Measurements from ENCODE around the gene RAC2. TPM values are rescaled to one million over a fixed set of nuclear protein-coding genes. Genes with fewer than 3 reads are reported as not detected.

The RAC2 gene
- total and polyA plus RNA-seq, 11 donors: 1.3 to 60.5 (median 3.8) TPM

- ATAC-seq: no peak
- H3K27me3 ChIP-seq: peaks cover 0 to 11% (median 3%) of the 10 kb centered on the region in 9 donors
- no peak overlapping the region for H3K4me3 ChIP-seq
- TF ChIP-seq CTCF (IDR thresholded peaks at IDR 0.05): no peak
- no peak for TF ChIP-seq POLR2A (IDR thresholded peaks at IDR 0.05)
- peaks cover 0 to 3% (median 0%) of the 10 kb centered on the region in 12 donors for H3K9me3 ChIP-seq
- H3K4me1 ChIP-seq: peaks cover 0 to 67% (median 0%) of the 10 kb centered on the region in 12 donors
- intact Hi-C loops (cut with DNase I): no loop called here
- peak overlapping the region in 1 of 12 donors; percentile 76 for H3K27ac ChIP-seq
- no peak for DNase-seq
- H3K36me3 ChIP-seq: peaks cover 0 to 28% (median 0%) of the 10 kb centered on the region in 9 donors
- 68 to 73% (median 72%) methylated on average over 3 of the region's 3 CpGs for WGBS, 4 donors
These were observed 20.0 kb downstream of the RAC2 start for GRCh38 chr22:37223965-37224551.

GRCh38 chr22:37222440-37222971 is 21.6 kb downstream of the RAC2 start:
- Histone ChIP-seq H3K27ac (peak overlapping the region in 1 of 12 donors; percentile 81), H3K27me3 (peaks cover 0 to 15% (median 3%) of the 10 kb centered on the region in 9 donors), H3K36me3 (peaks cover 0 to 24% (median 0%) of the 10 kb centered on the region in 9 donors), H3K4me1 (peaks cover 0 to 52% (median 0%) of the 10 kb centered on the region in 12 donors), H3K9me3 (peaks cover 0 to 3% (median 0%) of the 10 kb centered on the region in 12 donors), H3K4me3 (no peak overlapping the region)
- WGBS, 4 donors: 69 to 86% (median 81%) methylated on average over 8 of the region's 8 CpGs
- DNase-seq (no peak), ATAC-seq (no peak)
- TF ChIP-seq CTCF (IDR thresholded peaks at IDR 0.05): no peak
- TF ChIP-seq POLR2A (IDR thresholded peaks at IDR 0.05): no peak
- intact Hi-C loops (cut with DNase I): no loop called here

- peaks cover 0 to 24% (median 0%) of the 10 kb centered on the region in 9 donors for H3K36me3 ChIP-seq
- no peak overlapping the region for H3K4me3 ChIP-seq
- peaks cover 0 to 52% (median 0%) of the 10 kb centered on the region in 12 donors for H3K4me1 ChIP-seq
- peaks cover 0 to 3% (median 0%) of the 10 kb centered on the region in 12 donors for H3K9me3 ChIP-seq
- ATAC-seq: no peak
- WGBS, 4 donors: 88 to 93% (median 90%) methylated on average over 7 to 10 of the region's 10 CpGs
- H3K27me3 ChIP-seq: peaks cover 0 to 18% (median 3%) of the 10 kb centered on the region in 9 donors
- DNase-seq: no peak
- H3K27ac ChIP-seq: peak overlapping the region in 1 of 12 donors; percentile 81
- intact Hi-C loops (cut with DNase I): no loop called here
- TF ChIP-seq CTCF (IDR thresholded peaks at IDR 0.05): no peak
- no peak for TF ChIP-seq POLR2A (IDR thresholded peaks at IDR 0.05)
These were observed 22.4 kb downstream of the RAC2 start for GRCh38 chr22:37221424-37222333.
